Naive thymus-derived CD4-positive, alpha-beta T cell (primary cell): ENCODE measurements around the gene UBASH3A. TPM values are rescaled to one million over a fixed set of nuclear protein-coding genes. Genes with fewer than 3 reads are reported as not detected.
A peak's percentile ranks its signal among the peaks of the same experiment; 100 is the strongest.

Source experiments
- ATAC-seq: fragments of 150-1000 bp; cut with Tn5 transposase; 2 replicates; pipeline ENCODE4 v1.10.0; 2021; ENCODE audit warnings: mild to moderate bottlenecking, moderate library complexity
- CTCF ChIA-PET: fragments of 350-600 bp; sonication (Branson Sonifier 250); formaldehyde crosslinking; loops from one replicate; lab custom pipeline; 2021; ENCODE audit warnings: antibody characterized with exemption; lab: Charles Lee
- POLR2A ChIA-PET: fragments of 350-600 bp; sonication (Branson Sonifier 250); formaldehyde crosslinking; loops from one replicate; lab custom pipeline; 2021; ENCODE audit warnings: antibody characterized with exemption, inconsistent platforms; lab: Charles Lee
- DNase-seq, 9 donors: peaks; one replicate each; pipeline versions ENCODE4 v3.0.0 to v3.0.0-alpha.2; 2020 to 2022; ENCODE audit warnings: mixed read lengths in 1 of 9
- H3K27ac ChIP-seq: one replicate; pipeline ENCODE4 v1.7.0; 2013; ENCODE audit warnings: mild to moderate bottlenecking, low read depth, low read length, moderate library complexity
- H3K27me3 ChIP-seq, 2 donors: one replicate each; pipeline ENCODE4 v1.7.0; 2013; ENCODE audit warnings: low read length in 2 of 2, mild to moderate bottlenecking in 2 of 2, moderate library complexity in 2 of 2; ENCODE audit not compliant: control insufficient read depth in 2 of 2, insufficient read depth in 2 of 2
- H3K36me3 ChIP-seq, 3 experiments: 1 replicate in 2 of 3; 2 replicates in 1 of 3; pipeline ENCODE4 v1.7.0; 2013; ENCODE audit warnings: low read length in 3 of 3, mild to moderate bottlenecking in 3 of 3, moderate library complexity in 1 of 3; ENCODE audit not compliant: insufficient read depth in 3 of 3, control insufficient read depth in 2 of 3
- H3K4me1 ChIP-seq, 2 donors: one replicate each; pipeline ENCODE4 v1.7.0; 2013; ENCODE audit warnings: low read length in 2 of 2, mild to moderate bottlenecking in 2 of 2, moderate library complexity in 1 of 2; ENCODE audit not compliant: control insufficient read depth in 2 of 2, insufficient read depth in 2 of 2
- H3K4me3 ChIP-seq: 2 replicates; pipeline ENCODE4 v1.7.0; 2013; ENCODE audit warnings: mild to moderate bottlenecking, low read length
- H3K9me3 ChIP-seq, 3 experiments: 1 replicate in 2 of 3; 2 replicates in 1 of 3; pipeline ENCODE4 v1.7.0; 2013; ENCODE audit warnings: low read length in 3 of 3; ENCODE audit not compliant: control insufficient read depth in 2 of 3
- H3K27ac Mint-ChIP-seq, 9 donors: one replicate each; pipeline ENCODE4 v1.8.0; 2020 to 2022; ENCODE audit warnings: mixed read lengths in 9 of 9, mild to moderate bottlenecking in 8 of 9, moderate library complexity in 5 of 9, inconsistent platforms in 2 of 9
- H3K27me3 Mint-ChIP-seq, 5 donors: one replicate each; pipeline ENCODE4 v1.8.0; 2021 to 2022; ENCODE audit warnings: mixed read lengths in 5 of 5, mild to moderate bottlenecking in 1 of 5
- H3K36me3 Mint-ChIP-seq, 5 donors: one replicate each; pipeline ENCODE4 v1.8.0; 2020 to 2022; ENCODE audit warnings: mixed read lengths in 5 of 5, mild to moderate bottlenecking in 3 of 5, inconsistent platforms in 1 of 5
- H3K4me1 Mint-ChIP-seq, 7 donors: one replicate each; pipeline ENCODE4 v1.8.0; 2020 to 2022; ENCODE audit warnings: mixed read lengths in 7 of 7, mild to moderate bottlenecking in 3 of 7, inconsistent platforms in 1 of 7
- H3K4me3 Mint-ChIP-seq, 10 donors: one replicate each; pipeline ENCODE4 v1.8.0; 2020 to 2022; ENCODE audit warnings: mild to moderate bottlenecking in 10 of 10, mixed read lengths in 10 of 10, moderate library complexity in 6 of 10, inconsistent platforms in 2 of 10
- H3K9me3 Mint-ChIP-seq, 11 donors: one replicate each; pipeline ENCODE4 v1.8.0; 2020 to 2022; ENCODE audit warnings: mixed read lengths in 11 of 11, mild to moderate bottlenecking in 4 of 11, inconsistent platforms in 1 of 11, moderate library complexity in 1 of 11
- intact Hi-C, 2 donors: fragments of 100-400 bp; cut with micrococcal nuclease; formaldehyde crosslinking; loops; one replicate each; pipeline ENCODE4 v1.15.1; 2023
- polyA plus RNA-seq, 2 donors: library from polyadenylated mRNA; unstranded; fragments of 300-500 nt; fragmentation: Illumina TruSeq; gene quantifications; one replicate each; pipeline ENCODE4 v1.2.3, GENCODE V29; 2021
- total RNA-seq, 6 experiments: library from RNA in 5 of 6; stranded (reverse) in 5 of 6; gene quantifications; 1 replicate in 5 of 6; 2 replicates in 1 of 6; pipeline ENCODE4 v1.2.3 and lab custom pipeline; 2021 to 2026

UBASH3A gene
- total and polyA plus RNA-seq, 7 experiments from 2014 or later, result 41.9 to 101 (median 91.7) TPM

GRCh38 chr21:42413093-42413492, 9.4 kb downstream of the UBASH3A start:
- Mint-ChIP-seq H3K4me3 (peak overlapping the region in 4 of 10 donors; percentile 17 to 51 (median 21)), H3K4me1 (peaks cover 31 to 74% (median 60%) of the 10 kb centered on the region in 7 donors), H3K27me3 (no peaks in the 10 kb centered on the region), H3K27ac (peak overlapping the region in 8 of 9 donors; percentile 88 to 99 (median 97)), H3K36me3 (peaks cover 17 to 41% (median 38%) of the 10 kb centered on the region in 5 donors), H3K9me3 (peaks cover 0 to 3% (median 0%) of the 10 kb centered on the region in 11 donors)
- Histone ChIP-seq H3K36me3 (peaks cover 58 to 79% (median 72%) of the 10 kb centered on the region in 3 experiments), H3K4me3 (no peak overlapping the region), H3K27ac (peak overlapping the region; percentile 92), H3K27me3 (no peaks in the 10 kb centered on the region), H3K9me3 (no peaks in the 10 kb centered on the region), H3K4me1 (peaks cover 75 to 78% of the 10 kb centered on the region in 2 donors)
- DNase-seq (no peak), ATAC-seq (no peak)
- intact Hi-C loops, result no loop called here
- ChIA-PET POLR2A (interaction anchor here (2.8 to 2.9 kb wide), 2 partner anchors 9 kb away, joined by 9 to 15 read pairs; partner anchors contain the start of gene UBASH3A), CTCF (no interaction called here)

GRCh38 chr21:42413500-42413899, 9.8 kb downstream of the UBASH3A start:
- H3K4me1 ChIP-seq, result peaks cover 71 to 74% of the 10 kb centered on the region in 2 donors
- ATAC-seq, result no peak

GRCh38 chr21:42414066-42414465, 10.4 kb downstream of the UBASH3A start:
- Mint-ChIP-seq H3K36me3 (peaks cover 17 to 45% (median 43%) of the 10 kb centered on the region in 5 donors), H3K4me1 (peaks cover 31 to 74% (median 64%) of the 10 kb centered on the region in 7 donors), H3K9me3 (peaks cover 0 to 6% (median 0%) of the 10 kb centered on the region in 11 donors), H3K27me3 (no peaks in the 10 kb centered on the region), H3K4me3 (peak overlapping the region in 9 of 10 donors; percentile 2 to 85 (median 65)), H3K27ac (peak overlapping the region in 8 of 9 donors; percentile 88 to 99 (median 97))
- Histone ChIP-seq H3K4me1 (peaks cover 68 to 76% of the 10 kb centered on the region in 2 donors), H3K4me3 (peak overlapping the region; percentile 19), H3K9me3 (no peaks in the 10 kb centered on the region), H3K36me3 (peaks cover 65 to 83% (median 80%) of the 10 kb centered on the region in 3 experiments), H3K27ac (peak overlapping the region; percentile 92), H3K27me3 (no peaks in the 10 kb centered on the region)
- CTCF ChIA-PET, result no interaction called here
- ATAC-seq, result no peak
- intact Hi-C loops, result loop anchor here in 1 of 2 donors (2.0 kb wide), 1 partner anchor 37 kb away; no protein-coding TSS in a partner anchor
- POLR2A ChIA-PET, result interaction anchor here (2.8 to 2.9 kb wide), 2 partner anchors 8 to 10 kb away, joined by 9 to 15 read pairs; partner anchors contain the start of gene UBASH3A
- DNase-seq, result no peak

More at GRCh38 chr21:42413500-42413899, 9.8 kb downstream of the UBASH3A start:
- H3K4me1 Mint-ChIP-seq, result peaks cover 28 to 74% (median 58%) of the 10 kb centered on the region in 7 donors
- H3K36me3 ChIP-seq, result peaks cover 62 to 80% (median 76%) of the 10 kb centered on the region in 3 experiments
- ChIA-PET POLR2A (interaction anchor here (2.8 to 2.9 kb wide), 2 partner anchors 9 to 10 kb away, joined by 9 to 15 read pairs; partner anchors contain the start of gene UBASH3A), CTCF (no interaction called here)
- peaks cover 0 to 3% (median 0%) of the 10 kb centered on the region in 11 donors for H3K9me3 Mint-ChIP-seq
- H3K9me3 ChIP-seq, result no peaks in the 10 kb centered on the region
- peaks cover 17 to 40% (median 39%) of the 10 kb centered on the region in 5 donors for H3K36me3 Mint-ChIP-seq
- H3K4me3 ChIP-seq, result no peak overlapping the region
- H3K27me3 ChIP-seq, result no peaks in the 10 kb centered on the region
- intact Hi-C loops, result no loop called here
- H3K27ac ChIP-seq, result peak overlapping the region; percentile 92
- H3K27me3 Mint-ChIP-seq, result no peaks in the 10 kb centered on the region
- DNase-seq, result peak in 1 of 9 donors; percentile 61
- peak overlapping the region in 8 of 9 donors; percentile 88 to 99 (median 97) for H3K27ac Mint-ChIP-seq
- peak overlapping the region in 5 of 10 donors; percentile 17 to 51 (median 23) for H3K4me3 Mint-ChIP-seq

GRCh38 chr21:42414553-42414927, 10.8 kb downstream of the UBASH3A start:
- H3K9me3 ChIP-seq, result no peaks in the 10 kb centered on the region
- POLR2A ChIA-PET, result interaction anchor here (2.7 to 2.8 kb wide), 2 partner anchors 10 to 11 kb away, joined by 9 to 35 read pairs; partner anchors contain the start of gene UBASH3A
- H3K27ac Mint-ChIP-seq, result peak overlapping the region in 8 of 9 donors; percentile 88 to 99 (median 97)
- no peaks in the 10 kb centered on the region for H3K27me3 ChIP-seq
- DNase-seq (no peak), ATAC-seq (no peak)
- peak overlapping the region; percentile 4 to 85 (median 75) for H3K4me3 Mint-ChIP-seq
- H3K4me1 Mint-ChIP-seq, result peaks cover 28 to 74% (median 68%) of the 10 kb centered on the region in 7 donors
- H3K9me3 Mint-ChIP-seq, result peaks cover 0 to 10% (median 0%) of the 10 kb centered on the region in 11 donors
- H3K4me3 ChIP-seq, result peak overlapping the region; percentile 49
- intact Hi-C loops, result loop anchor here in 1 of 2 donors (2.0 kb wide), 1 partner anchor 36 kb away; no protein-coding TSS in a partner anchor
- CTCF ChIA-PET, result no interaction called here
- peaks cover 19 to 47% (median 45%) of the 10 kb centered on the region in 5 donors for H3K36me3 Mint-ChIP-seq
- peaks cover 63 to 74% of the 10 kb centered on the region in 2 donors for H3K4me1 ChIP-seq
- H3K27me3 Mint-ChIP-seq, result no peaks in the 10 kb centered on the region
- H3K36me3 ChIP-seq, result peaks cover 65 to 83% (median 81%) of the 10 kb centered on the region in 3 experiments
- peak overlapping the region; percentile 92 for H3K27ac ChIP-seq

- peak overlapping the region; percentile 65 to 85 (median 75) for H3K4me3 Mint-ChIP-seq
- H3K9me3 Mint-ChIP-seq, result peaks cover 0 to 13% (median 0%) of the 10 kb centered on the region in 11 donors
- ChIA-PET CTCF (interaction anchor here (1.3 kb wide), 1 partner anchor 10 kb away, joined by 6 read pairs; no protein-coding TSS in a partner anchor), POLR2A (interaction anchor here (0.6 to 2.7 kb wide), 5 partner anchors 10 to 63 kb away, joined by 3 to 35 read pairs (median 5); partner anchors contain the start of gene UBASH3A)
- peaks cover 16 to 52% (median 45%) of the 10 kb centered on the region in 5 donors for H3K36me3 Mint-ChIP-seq
- no peaks in the 10 kb centered on the region for H3K27me3 ChIP-seq
- ATAC-seq (peak; percentile 96), DNase-seq (peak; percentile 48 to 96 (median 80))
- H3K4me3 ChIP-seq, result peak overlapping the region; percentile 49
- peak overlapping the region in 8 of 9 donors; percentile 88 to 99 (median 97) for H3K27ac Mint-ChIP-seq
- H3K36me3 ChIP-seq, result peaks cover 65 to 82% (median 78%) of the 10 kb centered on the region in 3 experiments
- H3K9me3 ChIP-seq, result no peaks in the 10 kb centered on the region
- intact Hi-C loops, result loop anchor here (1.0 to 5.0 kb wide), 7 partner anchors 10 to 187 kb away; partner anchors contain the start of genes RSPH1 (in 1 of the 2) and UBASH3A (in 1 of the 2)
- H3K4me1 ChIP-seq, result peaks cover 59 to 77% of the 10 kb centered on the region in 2 donors
- H3K27ac ChIP-seq, result peak overlapping the region; percentile 92
- H3K4me1 Mint-ChIP-seq, result peaks cover 23 to 75% (median 69%) of the 10 kb centered on the region in 7 donors
- no peaks in the 10 kb centered on the region for H3K27me3 Mint-ChIP-seq
Measured at GRCh38 chr21:42414928-42415769, 11.4 kb downstream of the UBASH3A start.
